ENCODE data around the gene CERK. TPM values are rescaled to one million over a fixed set of nuclear protein-coding genes. Genes with fewer than 3 reads are reported as not detected.

Gene CERK
- total and polyA plus RNA-seq, 2 of the 13 experiments (the other 11 are each of a cell fraction or from before 2014, with no cell fraction given), result 40.3 to 41.9 TPM

GRCh38 chr22:46641811-46642266, 96.2 kb downstream of the CERK start:
- TF ChIP-seq HMGA1 (CRISPR knock-in tag; conservative IDR thresholded peaks at IDR 0.05) (no peak), ZNF350 (CRISPR knock-in tag; IDR thresholded peaks at IDR 0.05; ENCODE audit: borderline replicate concordance, low read depth) (no peak), POLR2G (IDR thresholded peaks at IDR 0.05; ENCODE audit: low read depth, low read length) (no peak), ELF3 (CRISPR knock-in tag; IDR thresholded peaks at IDR 0.05) (no peak), ZEB1 (IDR thresholded peaks at IDR 0.05; ENCODE audit: insufficient replicate concordance, low read depth) (no peak), TBL1XR1 (IDR thresholded peaks at IDR 0.05; ENCODE audit: borderline replicate concordance, low read length, partially characterized antibody) (no peak), ZBTB44 (CRISPR knock-in tag; IDR thresholded peaks at IDR 0.05) (no peak), PHF21A (CRISPR knock-in tag; IDR thresholded peaks at IDR 0.05) (no peak), ZSCAN12 (CRISPR knock-in tag; IDR thresholded peaks at IDR 0.05) (no peak), RNF2 (conservative IDR thresholded peaks at IDR 0.05; ENCODE audit: low read depth) (no peak), ZNF33A (CRISPR knock-in tag; IDR thresholded peaks at IDR 0.05; ENCODE audit: borderline replicate concordance) (no peak), RAD21 (CRISPR knock-in tag; IDR thresholded peaks at IDR 0.05) (no peak), SNAI1 (CRISPR knock-in tag; IDR thresholded peaks at IDR 0.05; ENCODE audit: borderline replicate concordance) (no peak), SRSF9 (IDR thresholded peaks at IDR 0.05; ENCODE audit: borderline replicate concordance, insufficient read depth, low read depth, low read length, poor library complexity, severe bottlenecking) (no peak), REL (CRISPR knock-in tag; conservative IDR thresholded peaks at IDR 0.05) (no peak), E2F2 (CRISPR knock-in tag; IDR thresholded peaks at IDR 0.05; ENCODE audit: borderline replicate concordance) (no peak), HNRNPUL1 (IDR thresholded peaks at IDR 0.05; ENCODE audit: low read depth, low read length) (no peak), ZFP41 (CRISPR knock-in tag; IDR thresholded peaks at IDR 0.05; ENCODE audit: borderline replicate concordance) (no peak), EHMT2 (IDR thresholded peaks at IDR 0.05; ENCODE audit: borderline replicate concordance, low read depth, low read length) (no peak), ZNF333 (CRISPR knock-in tag; IDR thresholded peaks at IDR 0.05; ENCODE audit: borderline replicate concordance) (no peak)
- ChIA-PET CTCF (ENCODE audit: low intra/inter-chr PET ratio, low total read pairs) (no interaction called here), POLR2A (no interaction called here)
- FAIRE-seq (no peak), ATAC-seq (no peak), DNase-seq (ENCODE audit: low spot score) (no peak)
- H3K4me1 ChIP-seq (ENCODE audit: insufficient read depth, low read length), result peaks cover 42% of the 10 kb centered on the region
- no TSS peak for BruUV-seq (replicated peaks)
- H3K27me3 ChIP-seq (ENCODE audit: control insufficient read depth in 1 of 2, insufficient read depth in 2 of 2, low read length in 2 of 2), result no peaks in the 10 kb centered on the region
- H4K20me1 ChIP-seq (ENCODE audit: insufficient read depth, low read length), result no peaks in the 10 kb centered on the region
- no peaks in the 10 kb centered on the region for H3K79me2 ChIP-seq (ENCODE audit: insufficient read depth, low read length)
- intact Hi-C loops (cut with micrococcal nuclease; ENCODE audit: unreplicated experiment), result no loop called here
- in situ Hi-C loops (cut with HindIII; ENCODE audit: extremely low pct_ligation_motif_present, low pct_unique_long_range_greater_than_20kb), result no loop called here
- H3K4me2 ChIP-seq (ENCODE audit: low read depth, low read length), result no peak overlapping the region
- H3K4me3 ChIP-seq (replicated peaks in 1 of 3; ENCODE audit: insufficient read depth in 1 of 3, low read depth in 2 of 3, low read length in 3 of 3), result no peak overlapping the region
- H2AFZ ChIP-seq (ENCODE audit: low read length), result no peak overlapping the region
- WGBS (ENCODE audit: low lambda C conversion rate), result 96% methylated on average over 7 of the region's 7 CpGs
- H3K36me3 ChIP-seq (replicated peaks in 1 of 2; ENCODE audit: control insufficient read depth in 1 of 2, insufficient read depth in 2 of 2, low read length in 2 of 2), result no peaks in the 10 kb centered on the region
- no peak overlapping the region for H3K9ac ChIP-seq (ENCODE audit: insufficient read depth, low read depth, low read length)
- H3K9me3 ChIP-seq (ENCODE audit: low read length), result no peaks in the 10 kb centered on the region
- H3K27ac ChIP-seq (ENCODE audit: extremely low read length, insufficient read depth, low read length), result no peak overlapping the region

All from HepG2 (cell line).